Mucosa of descending colon (tissue), 3 donors: ENCODE data around the gene NDUFA7. TPM values are rescaled to one million over a fixed set of nuclear protein-coding genes. Genes with fewer than 3 reads are reported as not detected.

ENCODE experiments used
- ATAC-seq: fragments of 200-7000 bp; cut with Tn5 transposase; one replicate; pipeline ENCODE4 v1.9.1; 2020; ENCODE audit warnings: mild to moderate bottlenecking, moderate library complexity
- DNase-seq, 3 donors: peaks; one replicate each; pipeline ENCODE4 v3.0.0-alpha.2; 2020
- H3K36me3 ChIP-seq: fragments of 200-600 bp; one replicate; pipeline ENCODE4 v1.8.0; 2021; ENCODE audit warnings: low read depth, mild to moderate bottlenecking
- H3K4me1 ChIP-seq: fragments of 200-600 bp; one replicate; pipeline ENCODE4 v1.8.0; 2021; ENCODE audit warnings: low read depth, mild to moderate bottlenecking
- H3K4me3 ChIP-seq: fragments of 200-600 bp; one replicate; pipeline ENCODE4 v1.8.0; 2021; ENCODE audit warnings: mild to moderate bottlenecking
- H3K9me3 ChIP-seq: fragments of 200-600 bp; one replicate; pipeline ENCODE4 v1.8.0; 2021; ENCODE audit warnings: mild to moderate bottlenecking
- intact Hi-C, 2 donors: fragments of 100-400 bp; cut with DNase I in 1 of 2; cut with micrococcal nuclease in 1 of 2; formaldehyde crosslinking; loops; one replicate each; pipeline versions ENCODE4 v1.11.0 to v1.11.1; 2022; cut with DNase I, micrococcal nuclease
- long read RNA-seq, 2 donors: library from polyadenylated mRNA; unstranded; transcript quantifications; one replicate each; pipeline ENCODE4 v2.0.0, GENCODE V29; 2019 to 2021
- total RNA-seq, 3 donors: library from RNA; stranded (reverse); fragmentation: NEBNext Ultra II Directional in 2 of 3; extraction: Animal tissue kit (Norgen Biotek cat#: 25700) in 2 of 3; gene quantifications; one replicate each; pipeline versions ENCODE4 v1.2.1 to v1.2.4, GENCODE V29; 2021 to 2023
- TF ChIP-seq, protein P1 (sequence below): fragments of 200-600 bp; IDR thresholded peaks from one replicate; pipeline ENCODE4 v1.8.0; 2022; ENCODE audit warnings: antibody characterized with exemption, mild to moderate bottlenecking
- donor health status: DM: no; HTN: no; CAD: no; lungs with moderate emphysema.
- donor health status: DM: no; HTN: no; CAD: no.
- donor health status: DM: no; HTN: yes; CAD: no.

Gene NDUFA7
- 10 to 100 TPM; 35.3 to 65.9 (median 35.5) TPM for total RNA-seq
- long read RNA-seq, donor 1, transcript NDUFA7-201 (4 exons, 601 nt): major isoform, 12 of 15 reads
- long read RNA-seq, donor 1, partial matches to known transcripts: 2 of 15 reads
- long read RNA-seq, donor 1, other reads (novel, unspliced or antisense): 0 of 15 reads
- long read RNA-seq, donor 2, transcript NDUFA7-201 (4 exons, 601 nt): major isoform, 62 of 66 reads
- long read RNA-seq, donor 2, partial matches to known transcripts: 2 of 66 reads
- long read RNA-seq, donor 2, other reads (novel, unspliced or antisense): 0 of 66 reads

GRCh38 chr19:8321067-8321985 is at the start of gene NDUFA7, which contains the start of gene RPS28:
Gene NDUFA7 (minus strand): TSS chr19:8321375. CDS start chr19:8321358, 17 bp downstream.
Gene RPS28 (plus strand): TSS chr19:8321496. CDS start chr19:8321531, 35 bp downstream.
- peak; percentile 97 for ATAC-seq
- TF ChIP-seq, protein P1, sequence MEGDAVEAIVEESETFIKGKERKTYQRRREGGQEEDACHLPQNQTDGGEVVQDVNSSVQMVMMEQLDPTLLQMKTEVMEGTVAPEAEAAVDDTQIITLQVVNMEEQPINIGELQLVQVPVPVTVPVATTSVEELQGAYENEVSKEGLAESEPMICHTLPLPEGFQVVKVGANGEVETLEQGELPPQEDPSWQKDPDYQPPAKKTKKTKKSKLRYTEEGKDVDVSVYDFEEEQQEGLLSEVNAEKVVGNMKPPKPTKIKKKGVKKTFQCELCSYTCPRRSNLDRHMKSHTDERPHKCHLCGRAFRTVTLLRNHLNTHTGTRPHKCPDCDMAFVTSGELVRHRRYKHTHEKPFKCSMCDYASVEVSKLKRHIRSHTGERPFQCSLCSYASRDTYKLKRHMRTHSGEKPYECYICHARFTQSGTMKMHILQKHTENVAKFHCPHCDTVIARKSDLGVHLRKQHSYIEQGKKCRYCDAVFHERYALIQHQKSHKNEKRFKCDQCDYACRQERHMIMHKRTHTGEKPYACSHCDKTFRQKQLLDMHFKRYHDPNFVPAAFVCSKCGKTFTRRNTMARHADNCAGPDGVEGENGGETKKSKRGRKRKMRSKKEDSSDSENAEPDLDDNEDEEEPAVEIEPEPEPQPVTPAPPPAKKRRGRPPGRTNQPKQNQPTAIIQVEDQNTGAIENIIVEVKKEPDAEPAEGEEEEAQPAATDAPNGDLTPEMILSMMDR: no peak
- H3K36me3 ChIP-seq: no peaks in the 10 kb centered on the region
- DNase-seq: peak; percentile 98
- H3K9me3 ChIP-seq: no peaks in the 10 kb centered on the region
- H3K4me1 ChIP-seq: peaks cover 20% of the 10 kb centered on the region
- intact Hi-C loops: no loop called here
- H3K4me3 ChIP-seq: peak within 1 kb of the TSS; percentile 95

DNA sequence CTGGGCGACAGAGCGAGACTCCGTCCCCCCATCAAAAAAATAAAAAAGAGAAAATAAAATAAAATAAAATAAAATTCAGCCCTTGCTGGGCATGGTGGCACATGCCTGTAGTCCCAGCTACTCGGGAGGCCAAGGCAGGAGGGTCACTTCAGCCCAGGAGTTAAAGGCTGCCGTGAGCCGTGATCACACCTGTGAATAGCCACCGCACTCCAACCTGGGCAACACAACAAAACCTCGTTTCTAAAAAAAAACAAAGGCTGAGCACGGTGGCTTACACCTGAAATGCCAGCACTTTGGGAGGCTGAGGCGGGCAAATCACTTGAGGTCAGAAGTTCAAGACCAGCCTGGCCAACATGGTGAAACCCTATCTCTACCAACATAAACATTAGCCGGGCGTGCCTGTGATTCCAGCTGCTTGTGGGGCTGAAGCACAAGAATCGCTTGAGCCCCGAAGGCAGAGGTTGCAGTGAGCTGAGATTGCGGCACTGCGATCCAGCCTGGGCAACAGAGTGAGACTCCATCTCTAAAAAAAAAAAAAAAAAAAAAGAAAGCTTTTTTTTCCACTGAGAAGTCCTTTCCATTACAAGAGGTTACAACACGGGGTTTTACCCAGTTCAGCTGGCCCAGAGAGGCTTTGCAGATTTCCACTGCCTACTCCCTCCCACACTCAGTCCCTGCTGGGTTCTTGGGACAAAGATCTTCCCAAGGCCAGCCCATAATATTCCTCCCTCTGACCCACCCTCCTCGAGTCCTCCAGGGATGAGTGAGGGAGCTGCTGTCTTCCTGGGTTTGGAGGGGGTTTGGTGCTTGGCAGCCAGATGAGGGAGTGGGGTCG is 49.2 kb upstream of the NDUFA7 start:
- no peaks in the 10 kb centered on the region for H3K9me3 ChIP-seq
- ATAC-seq (no peak), DNase-seq (peak in 1 of 3 donors; percentile 18)
- no peaks in the 10 kb centered on the region for H3K36me3 ChIP-seq
- TF ChIP-seq, protein P1: no peak
- peaks cover 13% of the 10 kb centered on the region for H3K4me1 ChIP-seq
- intact Hi-C loops: no loop called here
- no peak overlapping the region for H3K4me3 ChIP-seq

GRCh38 chr19:8367327-8368001 is 46.3 kb upstream of the NDUFA7 start:
- H3K4me3 ChIP-seq: no peak overlapping the region
- TF ChIP-seq, protein P1: no peak

DNA sequence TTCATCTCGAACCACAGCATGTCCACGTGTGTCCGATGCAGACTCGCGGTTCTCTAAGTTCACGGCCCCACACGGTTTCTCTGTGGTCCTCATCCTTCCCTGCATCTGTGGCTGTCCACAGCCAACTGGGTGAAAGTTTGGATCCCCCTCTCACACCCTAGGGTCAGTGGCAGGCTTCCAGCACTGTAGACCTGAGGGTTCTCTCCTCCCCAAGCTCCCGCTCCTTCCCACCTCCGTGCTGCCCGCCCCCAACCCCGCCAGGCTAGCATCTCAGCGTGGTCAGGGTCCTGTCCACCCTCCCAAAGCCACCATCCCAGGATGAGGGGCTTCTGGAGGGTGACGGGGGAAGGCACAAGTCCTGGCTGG is 45.8 kb upstream of the NDUFA7 start:
- no peaks in the 10 kb centered on the region for H3K9me3 ChIP-seq
- ATAC-seq (no peak), DNase-seq (peak in 1 of 3 donors; percentile 50)
- peaks cover 20% of the 10 kb centered on the region for H3K4me1 ChIP-seq
- no peaks in the 10 kb centered on the region for H3K36me3 ChIP-seq
- TF ChIP-seq, protein P1: no peak
- H3K4me3 ChIP-seq: no peak overlapping the region
- intact Hi-C loops: no loop called here

More at GRCh38 chr19:8367327-8368001, 46.3 kb upstream of the NDUFA7 start:
- peak; percentile 47 for ATAC-seq
- Histone ChIP-seq H3K9me3 (no peaks in the 10 kb centered on the region), H3K36me3 (no peaks in the 10 kb centered on the region), H3K4me1 (peaks cover 17% of the 10 kb centered on the region)
- DNase-seq: peak; percentile 76 to 83 (median 82)
- intact Hi-C loops: no loop called here

DNA sequence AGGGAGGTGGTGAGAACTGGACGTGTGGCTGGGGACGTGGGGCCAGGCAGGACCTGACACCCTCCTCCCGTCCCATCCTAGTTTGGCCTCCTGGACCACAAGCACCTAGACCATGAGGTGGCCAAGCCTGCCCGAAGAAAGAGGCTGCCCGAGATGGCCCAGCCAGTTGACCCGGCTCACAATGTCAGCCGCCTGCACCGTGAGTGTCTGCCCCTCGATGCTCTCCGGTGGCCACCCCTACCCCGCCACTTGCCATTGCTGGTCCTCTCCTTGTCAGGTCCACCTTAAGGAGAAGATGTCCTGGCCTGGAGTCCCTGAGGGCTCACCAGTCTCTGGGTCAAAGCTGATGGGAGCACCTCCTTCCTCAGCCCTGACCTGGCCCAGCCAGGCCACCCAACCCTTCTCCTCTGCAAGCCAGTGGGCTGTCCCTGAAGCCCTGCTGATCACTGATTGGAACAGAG is 45.0 kb upstream of the NDUFA7 start:
- Histone ChIP-seq H3K9me3 (no peaks in the 10 kb centered on the region), H3K4me3 (no peak overlapping the region)
- TF ChIP-seq, protein P1: no peak

More for the DNA sequence above, 45.0 kb upstream of the NDUFA7 start:
- intact Hi-C loops: no loop called here
- ATAC-seq (no peak), DNase-seq (peak in 1 of 3 donors; percentile 42)
- peaks cover 20% of the 10 kb centered on the region for H3K4me1 ChIP-seq
- H3K36me3 ChIP-seq: no peaks in the 10 kb centered on the region
